ENCODE results near the gene DOP1B. TPM values are rescaled to one million over a fixed set of nuclear protein-coding genes. Genes with fewer than 3 reads are reported as not detected.

Gene DOP1B
- total RNA-seq, 5 donors from 2014 or later (not counting 1 experiment from before 2014, with no cell fraction given), result 18.4 to 26.3 (median 23.1) TPM

DNA sequence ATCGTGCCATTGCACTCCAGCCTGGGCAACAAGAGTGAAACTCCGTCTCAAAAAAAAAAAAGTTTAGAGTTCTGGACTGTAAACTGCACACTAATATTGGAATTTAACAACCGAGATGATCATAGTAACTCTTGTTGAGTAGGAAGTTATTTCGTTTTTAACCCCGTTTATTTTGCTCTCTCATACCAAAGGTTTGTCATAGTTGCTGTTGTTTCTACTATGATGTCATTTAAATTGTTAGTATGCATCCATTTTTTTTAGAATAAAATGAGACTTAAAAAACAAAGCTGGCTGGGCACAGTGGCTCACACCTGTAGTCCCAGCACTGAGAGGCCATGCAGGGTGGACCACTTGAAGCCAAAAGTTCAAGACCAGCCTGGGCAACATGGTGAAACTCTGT, 49.3 kb downstream of the DOP1B start:
- DNase-seq, result no peak
- Mint-ChIP-seq H3K4me3 (no peak overlapping the region), H3K27ac (no peak overlapping the region), H3K4me1 (peaks cover 0 to 13% (median 4%) of the 10 kb centered on the region in 3 donors), H3K9me3 (no peaks in the 10 kb centered on the region), H3K27me3 (no peaks in the 10 kb centered on the region), H3K36me3 (peaks cover 18% of the 10 kb centered on the region)
- Histone ChIP-seq H3K4me3 (ENCODE audit: control insufficient read depth in 1 of 2, extremely low read depth in 1 of 2, low read length in 1 of 2) (no peak overlapping the region), H3K9me3 (no peaks in the 10 kb centered on the region), H3K36me3 (ENCODE audit: control insufficient read depth in 2 of 2, extremely low read depth in 1 of 2, insufficient read depth in 1 of 2, low read length in 1 of 2) (peaks cover 14 to 23% of the 10 kb centered on the region in 2 donors), H3K4me1 (ENCODE audit: control insufficient read depth in 1 of 2, extremely low read depth in 1 of 2, insufficient read depth in 2 of 2, low read length in 2 of 2) (peaks cover 0 to 3% of the 10 kb centered on the region in 2 experiments), H3K27me3 (replicated peaks in 1 of 2; ENCODE audit: control insufficient read depth in 2 of 2, extremely low read depth in 1 of 2, insufficient read depth in 2 of 2, low read length in 1 of 2) (no peaks in the 10 kb centered on the region), H3K27ac (ENCODE audit: low read length) (no peak overlapping the region)
- CTCF ChIA-PET, result no interaction called here
- ATAC-seq (replicated peaks in 1 of 4), result no peak
- WGBS (ENCODE audit: insufficient coverage), result no CpG with 5 or more reads among the region's 5 CpGs
- POLR2A ChIA-PET, result no interaction called here

Other genes with a start within 250 kb of the DOP1B start
- 10 to 100 TPM; 16.5 to 36.4 (median 30.3) TPM for gene SETD4, start 96.3 kb upstream of the DOP1B start, total RNA-seq
- gene CBR1, start 86.8 kb upstream of the DOP1B start, total RNA-seq, result 10 to 100 TPM in 4 of 5 donors, 1 to 10 TPM in 1; 5.1 to 40.3 (median 21.1) TPM
- 10 to 100 TPM in 2 of 5 donors, 1 to 10 TPM in 2, under 1 TPM in 1; 0.85 to 16.1 (median 8.1) TPM for gene CBR3, start 21.7 kb upstream of the DOP1B start, total RNA-seq
- 10 to 100 TPM; 53.1 to 74.8 (median 71.6) TPM for gene MORC3, start 163.4 kb downstream of the DOP1B start, total RNA-seq
- 1 to 10 TPM; 2.1 to 5.1 (median 3.5) TPM for gene CHAF1B, start 228.6 kb downstream of the DOP1B start, total RNA-seq